ENCODE data around the gene TMEM183A. TPM values are rescaled to one million over a fixed set of nuclear protein-coding genes. Genes with fewer than 3 reads are reported as not detected.

Gene TMEM183A
- total RNA-seq, 1 experiment from 2014 or later: 59.1 TPM

- DNase-seq (ENCODE audit: low read depth, low spot score) (no peak), ATAC-seq (no peak)
- intact Hi-C loops (cut with micrococcal nuclease; ENCODE audit: unreplicated experiment) (no loop called here), in situ Hi-C loops (cut with HindIII; ENCODE audit: low pct_unique_long_range_greater_than_20kb, low sequenced_read_pairs) (no loop called here)
- no peaks in the 10 kb centered on the region; the same call in none of the 2 replicates for H3K36me3 ChIP-seq (ENCODE audit: control insufficient read depth, insufficient read depth, low read length)
- POLR2A ChIA-PET: interaction anchor here (0.7 kb wide), 1 partner anchor 405 kb away, joined by 3 read pairs; no protein-coding TSS in a partner anchor
- peaks cover 22% of the 10 kb centered on the region for H3K4me1 ChIP-seq (ENCODE audit: control insufficient read depth, insufficient read depth, low read length)
- H3K9me3 ChIP-seq (ENCODE audit: control insufficient read depth, insufficient read depth, low read depth, low read length): no peaks in the 10 kb centered on the region
- TF ChIP-seq TCF7L2 (IDR thresholded peaks at IDR 0.05; ENCODE audit: low read depth, low read length) (no peak), POLR2AphosphoS5 (IDR thresholded peaks at IDR 0.05; ENCODE audit: low read depth, low read length) (no peak), CTCF (IDR thresholded peaks at IDR 0.05) (no peak), REST (IDR thresholded peaks at IDR 0.05; ENCODE audit: insufficient read depth in 1 of 2, low read depth in 2 of 2, low read length in 1 of 2) (no peak), SIN3A (IDR thresholded peaks at IDR 0.05; ENCODE audit: borderline replicate concordance, insufficient read depth, low read depth, low read length) (no peak)
- no TSS peak for BruUV-seq (replicated peaks)
- no peak overlapping the region for H3K4me3 ChIP-seq (ENCODE audit: low read depth in 2 of 2, low read length in 2 of 2)
- CTCF ChIA-PET: no interaction called here
- no peaks in the 10 kb centered on the region for H3K27me3 ChIP-seq (ENCODE audit: control insufficient read depth, insufficient read depth, low read length)
- no peak overlapping the region for H3K27ac ChIP-seq (ENCODE audit: low read length)
Observed at GRCh38 chr1:202961220-202961880, 45.8 kb upstream of the TMEM183A start.

- Histone ChIP-seq H3K4me3 (ENCODE audit: low read depth in 2 of 2, low read length in 2 of 2) (no peak overlapping the region), H3K9me3 (ENCODE audit: control insufficient read depth, insufficient read depth, low read depth, low read length) (no peaks in the 10 kb centered on the region), H3K36me3 (ENCODE audit: control insufficient read depth, insufficient read depth, low read length) (no peaks in the 10 kb centered on the region; the same call in 1 of the 2 replicates), H3K4me1 (ENCODE audit: control insufficient read depth, insufficient read depth, low read length) (0 out of 2 replicates have a peak, but pooled peaks cover 9% of the 10 kb centered on the region), H3K27me3 (ENCODE audit: control insufficient read depth, insufficient read depth, low read length) (no peaks in the 10 kb centered on the region), H3K27ac (ENCODE audit: low read length) (no peak overlapping the region)
- ATAC-seq (no peak), DNase-seq (ENCODE audit: low read depth, low spot score) (no peak)
- intact Hi-C loops (cut with micrococcal nuclease; ENCODE audit: unreplicated experiment) (no loop called here), in situ Hi-C loops (cut with HindIII; ENCODE audit: low pct_unique_long_range_greater_than_20kb, low sequenced_read_pairs) (no loop called here)
- CTCF ChIA-PET: no interaction called here
- POLR2A ChIA-PET: no interaction called here
- TF ChIP-seq TCF7L2 (IDR thresholded peaks at IDR 0.05; ENCODE audit: low read depth, low read length) (no peak), CTCF (IDR thresholded peaks at IDR 0.05) (no peak), REST (IDR thresholded peaks at IDR 0.05; ENCODE audit: insufficient read depth in 1 of 2, low read depth in 2 of 2, low read length in 1 of 2) (no peak), POLR2AphosphoS5 (IDR thresholded peaks at IDR 0.05; ENCODE audit: low read depth, low read length) (no peak), SIN3A (IDR thresholded peaks at IDR 0.05; ENCODE audit: borderline replicate concordance, insufficient read depth, low read depth, low read length) (no peak)
- BruUV-seq (replicated peaks): no TSS peak
Observed at GRCh38 chr1:202964791-202965410, 42.3 kb upstream of the TMEM183A start.

Measured in Panc1 (cell line).